D721Med (cell line): ENCODE measurements around the gene MYH14.

Experiments used
- DNase-seq: peaks from one replicate; pipeline ENCODE4 v3.0.0; 2011; ENCODE audit warnings: low spot score; ENCODE audit not compliant: insufficient read length
- FAIRE-seq: peaks from 2 replicates; lab custom pipeline; 2011; peaks lifted over from hg19 to GRCh38; lab: Jason Lieb, UNC
- TF ChIP-seq, protein P1 (sequence below): IDR thresholded peaks from 2 replicates; pipeline ENCODE4 v1.5.1; 2012; ENCODE audit warnings: mild to moderate bottlenecking, control low read depth; ENCODE audit not compliant: insufficient read depth; ENCODE audit errors: missing control alignments

The MYH14 gene

DNA sequence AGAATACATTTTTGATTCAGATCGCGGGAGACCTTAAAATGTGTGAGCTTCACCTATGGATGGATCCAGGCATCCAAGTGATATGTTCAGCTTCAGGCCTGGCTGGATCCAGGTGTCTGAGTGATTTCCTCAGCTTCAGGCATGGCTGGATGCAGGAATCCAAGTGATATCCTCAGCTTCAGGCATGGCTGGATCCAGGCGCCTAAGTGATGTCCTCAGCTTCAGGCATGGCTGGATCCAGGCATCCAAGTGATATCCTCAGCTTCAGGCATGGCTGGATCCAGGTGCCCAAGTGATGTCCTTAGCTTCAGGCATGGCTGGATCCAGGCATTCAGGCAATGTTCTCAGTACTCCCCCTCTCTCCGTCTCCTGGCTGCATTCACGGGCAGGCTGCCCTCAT is 65.1 kb downstream of the MYH14 start:
- no peak for FAIRE-seq
- TF ChIP-seq, protein P1, sequence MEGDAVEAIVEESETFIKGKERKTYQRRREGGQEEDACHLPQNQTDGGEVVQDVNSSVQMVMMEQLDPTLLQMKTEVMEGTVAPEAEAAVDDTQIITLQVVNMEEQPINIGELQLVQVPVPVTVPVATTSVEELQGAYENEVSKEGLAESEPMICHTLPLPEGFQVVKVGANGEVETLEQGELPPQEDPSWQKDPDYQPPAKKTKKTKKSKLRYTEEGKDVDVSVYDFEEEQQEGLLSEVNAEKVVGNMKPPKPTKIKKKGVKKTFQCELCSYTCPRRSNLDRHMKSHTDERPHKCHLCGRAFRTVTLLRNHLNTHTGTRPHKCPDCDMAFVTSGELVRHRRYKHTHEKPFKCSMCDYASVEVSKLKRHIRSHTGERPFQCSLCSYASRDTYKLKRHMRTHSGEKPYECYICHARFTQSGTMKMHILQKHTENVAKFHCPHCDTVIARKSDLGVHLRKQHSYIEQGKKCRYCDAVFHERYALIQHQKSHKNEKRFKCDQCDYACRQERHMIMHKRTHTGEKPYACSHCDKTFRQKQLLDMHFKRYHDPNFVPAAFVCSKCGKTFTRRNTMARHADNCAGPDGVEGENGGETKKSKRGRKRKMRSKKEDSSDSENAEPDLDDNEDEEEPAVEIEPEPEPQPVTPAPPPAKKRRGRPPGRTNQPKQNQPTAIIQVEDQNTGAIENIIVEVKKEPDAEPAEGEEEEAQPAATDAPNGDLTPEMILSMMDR = no peak
- DNase-seq = no peak

DNA sequence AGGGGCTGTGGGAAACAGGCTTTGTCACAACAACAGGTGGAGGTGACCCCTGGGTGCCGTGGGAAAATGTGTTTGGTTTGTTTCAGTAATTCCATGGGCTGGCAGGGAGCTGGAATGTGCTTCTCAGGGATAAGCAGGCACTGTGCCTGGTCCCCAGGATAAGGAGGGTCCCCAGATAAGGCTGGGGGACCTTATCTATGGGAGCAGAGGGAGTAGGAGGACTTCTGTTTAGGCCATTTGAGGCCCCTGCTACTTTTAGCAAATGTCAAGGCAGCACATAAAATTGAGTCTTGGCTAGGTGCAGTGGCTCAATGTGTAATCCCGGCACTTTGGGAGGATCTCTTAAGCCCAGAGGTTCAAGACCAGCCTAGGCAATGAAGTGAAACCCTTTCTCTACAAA is 66.2 kb downstream of the MYH14 start:
- TF ChIP-seq, protein P1 = no peak

DNA sequence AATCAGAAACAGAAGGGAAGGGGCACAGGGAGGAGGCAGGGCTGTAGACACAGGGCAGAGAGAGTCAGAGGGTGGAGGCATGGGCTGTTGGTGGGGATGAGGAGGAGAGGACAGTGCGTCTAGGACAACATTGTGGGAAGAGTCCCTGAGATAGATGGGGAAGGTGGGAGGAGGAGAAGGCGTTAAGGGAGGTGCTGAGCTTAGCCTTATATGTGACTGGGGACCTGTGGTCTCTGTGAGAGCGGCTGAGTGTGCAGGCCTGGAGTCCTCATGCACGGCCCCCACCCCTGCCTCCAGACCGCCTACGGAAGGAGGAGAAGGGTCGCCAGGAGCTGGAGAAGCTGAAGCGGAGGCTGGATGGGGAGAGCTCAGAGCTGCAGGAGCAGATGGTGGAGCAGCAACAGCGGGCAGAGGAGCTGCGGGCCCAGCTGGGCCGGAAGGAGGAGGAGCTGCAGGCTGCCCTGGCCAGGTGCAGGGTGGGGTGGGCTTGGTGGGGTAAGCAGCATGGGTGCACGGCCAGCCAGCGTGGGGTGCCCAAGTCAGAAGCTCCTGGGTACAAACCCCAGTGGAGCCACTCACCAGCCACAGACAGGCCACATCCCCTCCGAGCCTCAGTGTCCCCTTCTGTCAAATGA is 69.0 kb downstream of the MYH14 start:
- FAIRE-seq (no peak), DNase-seq (no peak)
- TF ChIP-seq, protein P1 = no peak

More for the DNA sequence above, 66.2 kb downstream of the MYH14 start:
- DNase-seq (no peak), FAIRE-seq (no peak)

DNA sequence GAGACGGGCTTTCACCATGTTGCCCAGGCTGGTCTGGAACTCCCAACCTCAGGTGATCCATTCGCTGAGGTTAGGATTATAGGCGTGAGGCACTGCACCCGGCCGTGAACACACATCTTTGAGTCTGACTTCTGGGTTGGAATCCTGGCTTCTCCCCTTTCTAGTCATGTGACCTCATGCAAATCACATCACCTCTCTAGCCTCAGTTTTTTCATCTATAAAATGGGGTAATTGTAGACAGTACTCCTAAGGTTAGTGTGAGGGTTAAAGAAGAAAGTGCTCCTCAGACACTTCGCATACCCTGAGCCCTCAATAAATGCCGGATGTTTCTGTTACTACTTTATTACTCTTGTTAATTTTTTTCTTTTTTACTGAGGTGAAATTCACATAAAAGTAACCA is 70.4 kb downstream of the MYH14 start:
- TF ChIP-seq, protein P1 = no peak
- FAIRE-seq = no peak
- no peak for DNase-seq

DNA sequence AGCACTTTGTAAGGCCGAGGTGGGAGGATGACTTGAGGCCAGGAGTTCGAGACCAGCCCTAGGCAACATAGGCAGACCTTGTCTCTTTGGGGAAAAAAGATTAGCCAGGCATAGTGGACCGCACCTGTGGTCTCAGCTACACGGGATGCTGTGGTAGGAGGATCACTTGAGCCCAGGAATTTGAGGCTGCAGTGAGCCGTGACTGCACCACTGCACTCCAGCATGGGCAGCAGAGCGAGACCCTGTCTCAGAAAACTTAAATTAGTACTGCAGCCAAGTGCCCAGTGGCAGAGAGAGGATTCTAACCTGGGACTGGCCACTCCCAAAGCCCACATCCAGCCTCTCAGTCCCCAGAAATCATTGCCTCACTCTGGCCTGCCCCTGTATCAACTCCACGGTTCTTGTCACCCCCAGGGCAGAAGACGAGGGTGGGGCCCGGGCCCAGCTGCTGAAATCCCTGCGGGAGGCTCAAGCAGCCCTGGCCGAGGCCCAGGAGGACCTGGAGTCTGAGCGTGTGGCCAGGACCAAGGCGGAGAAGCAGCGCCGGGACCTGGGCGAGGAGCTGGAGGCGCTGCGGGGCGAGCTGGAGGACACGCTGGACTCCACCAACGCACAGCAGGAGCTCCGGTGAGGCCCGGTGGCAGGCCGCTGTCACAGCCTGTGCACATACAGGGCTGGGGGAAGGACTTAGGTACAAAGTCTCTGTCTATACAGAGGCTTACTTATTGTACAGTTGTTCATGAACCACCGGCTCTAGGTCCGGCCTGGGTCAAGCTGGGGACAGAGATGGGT is 72.4 kb downstream of the MYH14 start:
- FAIRE-seq (no peak), DNase-seq (no peak)

DNA sequence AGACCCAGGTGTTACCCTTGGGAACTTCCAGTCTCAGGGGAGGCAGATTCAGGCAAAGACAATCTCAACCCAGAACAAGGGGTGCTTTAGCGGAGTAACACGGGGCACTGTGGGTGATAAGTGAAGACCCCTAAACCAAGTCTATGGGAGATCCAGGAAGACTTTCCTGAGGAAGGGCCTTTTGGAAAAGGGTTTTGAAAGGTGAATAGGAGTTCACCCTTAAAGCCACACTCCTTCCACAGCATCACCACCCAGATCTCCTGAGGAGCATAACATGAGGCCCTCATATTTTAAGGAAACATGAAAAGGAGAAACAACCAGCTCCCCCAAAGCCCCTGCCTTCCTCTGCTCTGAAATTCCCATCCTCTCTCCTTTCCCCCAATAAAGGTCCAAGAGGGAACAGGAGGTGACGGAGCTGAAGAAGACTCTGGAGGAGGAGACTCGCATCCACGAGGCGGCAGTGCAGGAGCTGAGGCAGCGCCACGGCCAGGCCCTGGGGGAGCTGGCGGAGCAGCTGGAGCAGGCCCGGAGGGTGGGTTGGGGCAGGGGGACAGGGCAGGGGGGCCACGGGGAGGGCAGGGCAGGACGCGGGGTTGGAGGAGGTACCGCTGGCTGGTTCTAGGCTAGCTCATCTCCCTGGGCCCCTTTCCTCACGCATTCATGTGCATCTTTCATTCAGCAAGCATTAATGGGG is 73.1 kb downstream of the MYH14 start:
- TF ChIP-seq, protein P1 = no peak
- FAIRE-seq = no peak
- DNase-seq = no peak

More for the DNA sequence above, 72.4 kb downstream of the MYH14 start:
- TF ChIP-seq, protein P1 = no peak
